Small intestine (tissue), 7 donors: ENCODE results near the gene DMRTC2. TPM values are rescaled to one million over a fixed set of nuclear protein-coding genes. Genes with fewer than 3 reads are reported as not detected.
A peak's percentile ranks its signal among the peaks of the same experiment; 100 is the strongest.

Experiments
- DNase-seq, 2 donors: peaks; one replicate each; pipeline versions ENCODE4 v3.0.0 to v3.0.0-alpha.2; 2013
- FAIRE-seq: peaks from 2 replicates; lab custom pipeline; 2012; peaks lifted over from hg19 to GRCh38; lab: Jason Lieb, UNC
- H3K27ac ChIP-seq, 3 donors: one replicate each; pipeline ENCODE4 v1.5.1; 2013; ENCODE audit warnings: low read length in 2 of 3, mild to moderate bottlenecking in 2 of 3, control low read depth in 1 of 3, inconsistent platforms in 1 of 3, low read depth in 1 of 3, moderate library complexity in 1 of 3
- H3K27me3 ChIP-seq, 3 donors: one replicate each; pipeline ENCODE4 v1.6.1; 2013; ENCODE audit warnings: low read length in 3 of 3, inconsistent platforms in 1 of 3; ENCODE audit not compliant: control insufficient read depth in 3 of 3, insufficient read depth in 3 of 3
- H3K36me3 ChIP-seq, 3 donors: one replicate each; pipeline ENCODE4 v1.6.1; 2013; ENCODE audit warnings: low read length in 3 of 3, inconsistent platforms in 1 of 3, low read depth in 1 of 3, mild to moderate bottlenecking in 1 of 3, moderate library complexity in 1 of 3; ENCODE audit not compliant: control insufficient read depth in 3 of 3, insufficient read depth in 2 of 3
- H3K4me1 ChIP-seq, 3 donors: one replicate each; pipeline ENCODE4 v1.6.1; 2013; ENCODE audit warnings: low read length in 2 of 3, inconsistent platforms in 1 of 3, low read depth in 1 of 3, mild to moderate bottlenecking in 1 of 3, moderate library complexity in 1 of 3; ENCODE audit not compliant: control insufficient read depth in 3 of 3, insufficient read depth in 2 of 3
- H3K4me3 ChIP-seq, 3 donors: one replicate each; pipeline ENCODE4 v1.5.1; 2013; ENCODE audit warnings: low read length in 3 of 3, control low read depth in 1 of 3, inconsistent platforms in 1 of 3, low read depth in 1 of 3, mild to moderate bottlenecking in 1 of 3, moderate library complexity in 1 of 3
- H3K9me3 ChIP-seq, 2 donors: one replicate each; pipeline ENCODE4 v1.6.1; 2013; ENCODE audit warnings: low read depth in 1 of 2, low read length in 1 of 2; ENCODE audit not compliant: control insufficient read depth in 2 of 2, insufficient read depth in 1 of 2
- WGBS, 3 donors: extraction: QIAGEN DNeasy Blood & Tissue Kit; methylation state at CpG; one replicate each; pipeline ENCODE4 v1.1.7; 2013; 5-methylcytosine and 5-hydroxymethylcytosine counted together
- polyA plus RNA-seq, 4 donors: library from polyadenylated mRNA; stranded (reverse) in 3 of 4; unstranded in 1 of 4; fragments of 200-250 nt in 3 of 4; fragments of 120-200 nt in 1 of 4; gene quantifications; one replicate each; pipeline versions ENCODE4 v1.2.1 to v1.2.3, GENCODE V29; 2013
- donor health status: healthy with polysubstance abuse.
- donor health status: control.
- donor health status: control.
- donor health status: Bipolar disorder and iron deficiency.
- donor health status: healthy.

DMRTC2 gene
- polyA plus RNA-seq, 4 donors, result not detected

DNA sequence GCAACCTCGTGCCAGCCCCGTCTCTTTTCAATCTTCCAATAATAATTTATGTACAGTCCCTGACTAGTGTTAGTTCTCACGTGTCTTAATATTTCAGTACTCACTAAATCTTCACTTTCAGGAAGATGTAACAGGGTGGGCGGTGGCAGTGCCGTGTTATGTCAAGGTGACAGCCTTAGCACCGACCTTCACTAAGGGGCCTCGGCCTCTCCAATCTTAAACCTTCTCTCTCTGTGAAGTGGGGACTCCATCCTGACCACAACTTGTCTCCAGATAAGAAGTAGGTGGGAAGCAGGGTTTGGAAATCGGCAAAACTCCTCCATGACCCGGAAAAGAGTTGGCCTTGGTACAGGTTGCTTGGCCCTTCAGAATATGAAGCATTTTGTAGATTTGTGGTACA is 17.0 kb downstream of the DMRTC2 start:
- Histone ChIP-seq H3K4me1 (peaks cover 7 to 27% (median 12%) of the 10 kb centered on the region in 3 donors), H3K27me3 (no peaks in the 10 kb centered on the region), H3K4me3 (peak overlapping the region in 1 of 3 donors; percentile 56), H3K9me3 (no peaks in the 10 kb centered on the region), H3K27ac (no peak overlapping the region), H3K36me3 (peaks cover 6 to 55% (median 16%) of the 10 kb centered on the region in 3 donors)
- no peak for FAIRE-seq
- WGBS, 3 donors, result 40 to 58% (median 44%) methylated on average over 9 of the region's 9 CpGs
- DNase-seq, result no peak

DNA sequence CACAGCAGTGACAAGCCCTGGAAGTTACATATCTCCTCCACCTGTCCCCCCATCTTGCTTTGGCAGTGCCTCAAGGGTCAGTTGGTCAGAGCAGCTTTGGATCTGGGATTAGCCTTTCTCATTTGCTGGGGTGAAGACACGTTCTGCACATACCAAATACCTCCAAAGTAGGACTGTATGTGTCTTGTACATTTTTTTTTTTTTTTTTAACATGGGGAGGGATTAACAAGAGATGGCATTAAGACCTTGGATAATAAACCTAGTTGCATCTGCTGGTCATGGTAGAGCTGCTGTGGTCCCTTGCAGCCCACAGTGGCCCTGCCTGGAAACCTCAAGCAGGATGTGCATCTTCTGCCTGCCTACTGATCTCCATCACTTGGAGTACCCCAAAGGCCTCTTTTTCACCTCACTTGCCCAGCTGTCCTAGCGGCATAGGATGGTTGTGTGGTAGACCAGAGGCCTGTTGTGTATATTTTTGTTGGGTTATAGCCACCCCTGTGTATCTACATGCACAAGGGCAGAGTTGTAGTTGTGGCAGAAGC is 17.7 kb downstream of the DMRTC2 start:
- H3K27ac ChIP-seq, result no peak overlapping the region
- H3K27me3 ChIP-seq, result no peaks in the 10 kb centered on the region
- peaks cover 7 to 30% (median 12%) of the 10 kb centered on the region in 3 donors for H3K4me1 ChIP-seq
- 33 to 57% (median 41%) methylated on average over 2 of the region's 2 CpGs for WGBS, 3 donors
- H3K36me3 ChIP-seq, result peaks cover 6 to 61% (median 16%) of the 10 kb centered on the region in 3 donors
- no peak for DNase-seq
- no peak for FAIRE-seq
- no peak overlapping the region for H3K4me3 ChIP-seq
- no peaks in the 10 kb centered on the region for H3K9me3 ChIP-seq

DNA sequence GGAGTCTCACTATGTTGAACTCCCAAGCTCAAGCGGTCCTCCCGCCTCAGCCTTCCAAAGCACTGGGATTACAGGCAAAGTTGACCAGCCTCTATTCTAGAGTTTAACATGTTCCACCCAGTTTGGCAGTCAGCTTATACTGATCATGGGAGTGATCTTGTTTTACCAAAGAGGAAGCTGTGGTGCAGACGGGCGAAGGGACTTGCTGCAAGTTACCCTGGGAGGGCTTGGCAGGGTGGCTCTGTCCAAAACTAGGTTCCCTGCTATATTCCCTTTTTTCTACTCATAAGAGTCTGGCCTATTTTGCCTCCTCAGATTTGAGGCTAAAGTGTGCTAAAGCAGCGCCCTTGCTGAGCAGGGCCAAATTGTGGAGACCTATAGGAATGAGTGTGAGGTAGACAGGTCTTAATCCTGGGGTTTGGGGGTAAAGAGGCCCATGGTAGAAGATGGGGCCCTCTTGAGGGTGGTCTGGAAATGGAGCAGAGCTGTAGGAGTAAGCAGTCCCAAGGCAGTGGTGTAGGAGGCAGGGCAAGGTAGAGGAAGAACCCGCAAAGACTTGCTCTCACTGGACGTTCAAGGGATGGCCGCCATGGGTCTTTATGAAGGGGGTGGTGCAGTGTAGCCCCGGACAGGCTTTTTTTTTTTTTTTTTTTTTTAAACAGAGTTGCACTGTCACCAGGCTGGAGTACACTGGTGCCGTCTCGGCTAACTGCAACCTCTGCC is 18.5 kb downstream of the DMRTC2 start:
- DNase-seq, result no peak
- H3K27me3 ChIP-seq, result no peaks in the 10 kb centered on the region
- peak overlapping the region in 1 of 3 donors; percentile 5 for H3K27ac ChIP-seq
- H3K36me3 ChIP-seq, result peaks cover 6 to 70% (median 16%) of the 10 kb centered on the region in 3 donors
- H3K4me1 ChIP-seq, result peaks cover 11 to 39% (median 12%) of the 10 kb centered on the region in 3 donors
- 74 to 83% (median 78%) methylated on average over 11 of the region's 11 CpGs for WGBS, 3 donors
- FAIRE-seq, result no peak
- no peak overlapping the region for H3K4me3 ChIP-seq
- no peaks in the 10 kb centered on the region for H3K9me3 ChIP-seq

DNA sequence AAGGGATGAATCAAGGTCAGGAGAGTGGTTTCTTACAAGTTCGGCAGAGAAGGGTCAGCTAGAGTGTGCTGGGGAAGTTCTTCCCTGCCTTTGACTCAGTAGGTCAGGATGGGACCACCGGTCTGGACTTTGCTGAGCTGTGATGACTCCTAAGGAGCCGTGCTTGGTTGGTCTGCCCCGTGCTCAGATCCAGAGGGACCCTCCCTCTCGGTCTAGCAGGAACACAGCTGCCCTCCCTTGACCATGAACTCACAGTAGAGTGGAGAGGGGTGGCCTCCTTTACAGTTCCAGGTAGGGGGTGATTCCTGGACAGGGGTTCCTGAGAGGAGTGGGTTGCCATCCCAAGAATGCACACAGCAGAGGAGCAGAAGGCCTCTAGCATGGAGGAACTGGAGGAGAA is 19.5 kb downstream of the DMRTC2 start:
- H3K27ac ChIP-seq, result no peak overlapping the region
- peaks cover 16 to 43% (median 16%) of the 10 kb centered on the region in 3 donors for H3K4me1 ChIP-seq
- no peak overlapping the region for H3K4me3 ChIP-seq
- H3K27me3 ChIP-seq, result no peaks in the 10 kb centered on the region
- peaks cover 7 to 80% (median 25%) of the 10 kb centered on the region in 3 donors for H3K36me3 ChIP-seq
- H3K9me3 ChIP-seq, result no peaks in the 10 kb centered on the region
- no peak for FAIRE-seq
- WGBS, 3 donors, result 78 to 83% (median 81%) methylated on average over 5 of the region's 5 CpGs
- DNase-seq, result no peak

DNA sequence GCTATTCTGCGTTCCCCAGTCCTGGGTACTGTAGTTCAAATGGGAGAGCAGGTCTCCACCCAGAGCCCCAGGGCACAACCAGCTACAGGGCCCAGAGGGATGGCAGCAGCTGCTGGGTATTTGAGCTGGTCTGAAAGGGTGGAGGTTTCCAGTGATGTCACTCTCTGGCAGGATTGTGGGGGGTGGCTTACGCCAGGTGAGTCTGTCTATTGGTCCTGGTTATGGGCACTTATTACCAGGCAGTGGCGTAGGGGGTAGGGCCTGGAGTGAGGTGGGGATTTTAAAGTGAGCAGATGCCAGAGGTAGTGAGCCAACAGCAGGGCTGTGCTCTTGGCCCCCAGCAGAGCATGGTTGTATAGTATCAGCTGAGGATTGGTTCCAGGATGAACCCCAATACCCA is 21.4 kb downstream of the DMRTC2 start:
- Histone ChIP-seq H3K36me3 (peaks cover 9 to 94% (median 30%) of the 10 kb centered on the region in 3 donors), H3K27ac (no peak overlapping the region), H3K4me1 (peaks cover 15 to 52% (median 16%) of the 10 kb centered on the region in 3 donors), H3K27me3 (no peaks in the 10 kb centered on the region), H3K4me3 (no peak overlapping the region), H3K9me3 (no peaks in the 10 kb centered on the region)
- FAIRE-seq (no peak), DNase-seq (no peak)
- WGBS, 3 donors, result 87 to 88% (median 87%) methylated on average over 3 of the region's 3 CpGs

DNA sequence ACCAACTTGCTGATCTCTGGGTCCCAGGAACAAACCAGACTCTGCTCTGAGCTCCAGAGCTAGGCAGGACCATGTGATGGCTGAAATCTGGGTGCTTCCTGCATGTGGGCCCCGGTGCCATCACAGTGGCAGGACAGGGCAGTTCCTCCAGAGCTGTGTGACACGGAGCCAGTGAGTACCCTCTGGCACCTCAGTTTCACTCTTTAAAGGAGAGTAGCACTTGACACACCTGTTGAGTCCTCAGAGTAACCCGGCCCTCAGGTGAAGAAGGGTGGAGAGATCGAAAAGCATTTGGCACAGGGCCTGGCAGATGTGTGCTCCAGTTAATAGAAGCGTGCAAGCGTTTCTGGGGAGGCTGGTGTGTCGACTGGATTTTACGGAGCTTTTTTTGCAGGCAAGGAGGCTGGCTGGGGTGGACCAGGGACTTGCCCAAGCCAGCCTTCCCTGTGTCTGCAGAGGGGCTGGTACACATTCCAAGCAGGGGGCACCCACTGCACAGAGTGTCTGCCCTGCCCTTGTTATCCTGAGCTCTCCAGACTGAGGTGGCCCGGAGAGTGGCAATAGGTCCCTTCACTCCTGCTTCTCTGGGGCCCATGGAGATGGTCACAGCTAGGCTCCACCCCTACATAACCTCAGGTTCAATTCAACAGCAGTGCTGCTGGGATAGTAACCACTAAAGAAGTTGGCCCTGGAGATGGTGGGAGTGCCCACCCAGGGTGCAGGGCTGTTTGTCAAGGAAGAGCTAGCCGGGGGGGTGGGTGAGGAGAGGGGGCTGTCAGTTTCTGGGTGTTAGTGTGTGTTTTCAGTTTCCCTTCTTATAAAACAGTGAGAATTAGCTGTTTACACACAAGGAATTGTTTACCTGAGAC is 23.5 kb downstream of the DMRTC2 start:
- Histone ChIP-seq H3K36me3 (peaks cover 7 to 94% (median 25%) of the 10 kb centered on the region in 3 donors), H3K27ac (peak overlapping the region; percentile 42 to 89 (median 74)), H3K27me3 (no peaks in the 10 kb centered on the region), H3K9me3 (no peaks in the 10 kb centered on the region), H3K4me3 (no peak overlapping the region), H3K4me1 (peaks cover 5 to 37% (median 11%) of the 10 kb centered on the region in 3 donors)
- DNase-seq, result peak; percentile 39 to 89
- 25 to 61% (median 29%) methylated on average over 10 of the region's 10 CpGs for WGBS, 3 donors
- no peak for FAIRE-seq

DNA sequence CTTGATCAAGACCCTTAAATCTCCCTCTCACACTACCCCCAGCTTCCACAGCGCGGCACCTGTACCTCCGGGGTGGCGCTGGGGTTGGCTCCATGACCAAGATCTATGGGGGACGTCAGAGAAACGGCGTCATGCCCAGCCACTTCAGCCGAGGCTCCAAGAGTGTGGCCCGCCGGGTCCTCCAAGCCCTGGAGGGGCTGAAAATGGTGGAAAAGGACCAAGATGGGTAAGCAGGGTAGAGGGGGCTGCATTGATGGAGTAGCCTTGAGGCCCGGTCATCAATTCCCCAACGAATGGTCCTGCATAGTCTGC is 24.1 kb downstream of the DMRTC2 start:
- peak overlapping the region; percentile 18 to 89 (median 26) for H3K27ac ChIP-seq
- H3K27me3 ChIP-seq, result no peaks in the 10 kb centered on the region
- H3K4me3 ChIP-seq, result no peak overlapping the region
- no peaks in the 10 kb centered on the region for H3K9me3 ChIP-seq
- 61 to 67% (median 64%) methylated on average over 12 of the region's 12 CpGs for WGBS, 3 donors
- H3K36me3 ChIP-seq, result peaks cover 5 to 88% (median 25%) of the 10 kb centered on the region in 3 donors
- peaks cover 5 to 36% (median 9%) of the 10 kb centered on the region in 3 donors for H3K4me1 ChIP-seq
- DNase-seq, result no peak
- FAIRE-seq, result no peak

DNA sequence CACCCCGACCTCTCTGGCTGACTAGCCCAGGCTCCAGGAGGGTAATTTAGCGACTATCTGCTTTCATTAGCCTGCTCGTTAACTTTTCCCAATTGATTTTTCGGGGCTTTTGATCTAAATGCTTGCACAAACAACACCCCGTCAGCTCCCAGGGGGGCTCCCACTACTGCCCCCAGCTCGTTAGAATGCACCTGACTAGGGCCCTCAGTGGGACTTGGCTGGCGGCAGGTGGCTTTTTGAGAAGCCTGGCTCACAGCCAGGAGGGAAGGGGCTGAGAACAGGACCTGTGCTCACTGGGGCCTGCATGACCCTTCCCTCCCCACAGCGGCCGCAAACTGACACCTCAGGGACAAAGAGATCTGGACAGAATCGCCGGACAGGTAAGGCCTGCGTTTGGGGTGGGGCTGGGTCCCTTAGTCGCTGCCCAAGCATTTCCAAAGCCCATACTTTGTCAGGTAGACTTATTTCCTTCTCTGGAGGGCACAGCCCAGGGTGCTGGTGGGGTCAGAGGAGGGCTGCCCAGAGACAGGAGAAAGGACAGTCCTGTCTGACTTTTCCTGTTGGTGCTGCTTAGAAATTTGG is 24.6 kb downstream of the DMRTC2 start:
- 28 to 61% (median 39%) methylated on average over 13 of the region's 13 CpGs for whole genome bisulfite sequencing, 3 donors
- FAIRE-seq (no peak), DNase-seq (peak in 1 of 2 donors; percentile 41)
- peaks cover 4 to 83% (median 20%) of the 10 kb centered on the region in 3 donors for H3K36me3 ChIP-seq
- H3K4me3 ChIP-seq, result no peak overlapping the region
- H3K27ac ChIP-seq, result peak overlapping the region; percentile 18 to 89 (median 43)
- H3K9me3 ChIP-seq, result no peaks in the 10 kb centered on the region
- no peaks in the 10 kb centered on the region for H3K27me3 ChIP-seq
- peaks cover 5 to 36% (median 9%) of the 10 kb centered on the region in 3 donors for H3K4me1 ChIP-seq
